K562 (cell line): ENCODE results near the gene NVL. TPM values are rescaled to one million over a fixed set of nuclear protein-coding genes. Genes with fewer than 3 reads are reported as not detected.
A peak's percentile ranks its signal among the peaks of the same experiment; 100 is the strongest.

ENCODE experiments used
- ATAC-seq: fragments of 200-7000 bp; cut with Tn5 transposase; 3 replicates; pipeline ENCODE4 v1.9.1; 2020; ENCODE audit warnings: moderate library complexity
- BruUV-seq: library from RNA; stranded (reverse); fragments of 400-500 nt; replicated peaks from 2 replicates; lab custom pipeline; 2021; lab: Mats Ljungman, UMichigan
- CTCF ChIA-PET: fragments of 300-600 bp; formaldehyde crosslinking; extraction: SDS; loops from one replicate; lab custom pipeline; 2021; ENCODE audit warnings: low intra/inter-chr PET ratio; lab: Yijun Ruan, JAX
- POLR2A ChIA-PET: fragments of 300-600, 350-650 bp; sonication (Branson Sonifier 250); formaldehyde crosslinking; extraction: SDS; loops from one replicate; lab custom pipeline; 2021; ENCODE audit warnings: antibody characterized with exemption, inconsistent platforms; lab: Yijun Ruan, JAX
- DNase-seq, 4 experiments: peaks; one replicate each; pipeline versions ENCODE4 v3.0.0 to v3.0.0-alpha.2; 2011 to 2018; ENCODE audit warnings: low spot score in 3 of 4, mixed read lengths in 3 of 4; ENCODE audit errors: extremely low read depth in 1 of 4
- FAIRE-seq: peaks from 2 replicates; lab custom pipeline; 2011; peaks lifted over from hg19 to GRCh38; lab: Jason Lieb, UNC
- H2AFZ ChIP-seq: 2 replicates; pipeline ENCODE4 v1.6.0; 2011; ENCODE audit warnings: low read depth, low read length, control low read depth, inconsistent platforms
- H3K27ac ChIP-seq: fragments of 200-600 bp; 3 replicates; pipeline ENCODE4 v1.8.0; 2011; ENCODE audit warnings: low read depth, mild to moderate bottlenecking, control low read depth, inconsistent platforms, low read length, moderate library complexity, mixed read lengths; ENCODE audit errors: extremely low read depth
- H3K27me3 ChIP-seq, 2 experiments: fragments of 300-600 bp in 1 of 2; 2 replicates in 1 of 2; 3 replicates in 1 of 2; pipeline versions ENCODE4 v1.6.0 to v1.8.0; 2011; ENCODE audit warnings: inconsistent platforms in 2 of 2, low read length in 2 of 2, mild to moderate bottlenecking in 1 of 2, mixed read lengths in 1 of 2, moderate library complexity in 1 of 2; ENCODE audit not compliant: control insufficient read depth in 2 of 2, insufficient read depth in 2 of 2
- H3K36me3 ChIP-seq: fragments of 300-600 bp; 3 replicates; pipeline ENCODE4 v1.8.0; 2011; ENCODE audit warnings: mild to moderate bottlenecking, low read length, inconsistent platforms; ENCODE audit not compliant: control insufficient read depth, insufficient read depth
- H3K4me1 ChIP-seq, 2 experiments: fragments of 200-600 bp in 1 of 2; replicated peaks in 1 of 2; 2 replicates in 1 of 2; 3 replicates in 1 of 2; pipeline versions ENCODE4 v1.5.1 to v1.8.0; 2011; ENCODE audit warnings: inconsistent platforms in 2 of 2, low read length in 2 of 2, mild to moderate bottlenecking in 1 of 2, mixed read lengths in 1 of 2, moderate library complexity in 1 of 2; ENCODE audit not compliant: control insufficient read depth in 2 of 2, insufficient read depth in 2 of 2
- H3K4me2 ChIP-seq: 2 replicates; pipeline ENCODE4 v1.6.1; 2011; ENCODE audit warnings: low read length, control low read depth, inconsistent platforms, mixed read lengths; ENCODE audit not compliant: insufficient read depth
- H3K4me3 ChIP-seq: fragments of 200-600 bp; sonication (generic), shearing (Covaris generic); 2 replicates; pipeline ENCODE4 v1.5.1; 2016; ENCODE audit warnings: control low read depth, inconsistent platforms
- H3K79me2 ChIP-seq: fragments of 200-600 bp; 3 replicates; pipeline ENCODE4 v1.8.0; 2011; ENCODE audit warnings: low read length, inconsistent platforms; ENCODE audit not compliant: control insufficient read depth, insufficient read depth
- H3K9ac ChIP-seq, 2 experiments: 2 replicates each; pipeline versions ENCODE4 v1.6.0 to v1.6.1; 2011; ENCODE audit warnings: low read depth in 2 of 2, low read length in 2 of 2, control low read depth in 1 of 2, inconsistent platforms in 1 of 2, mild to moderate bottlenecking in 1 of 2, mixed read lengths in 1 of 2; ENCODE audit not compliant: insufficient read depth in 1 of 2
- H3K9me1 ChIP-seq: one replicate; pipeline ENCODE4 v1.6.0; 2011; ENCODE audit warnings: inconsistent platforms, mild to moderate bottlenecking, low read length, moderate library complexity; ENCODE audit not compliant: control insufficient read depth, insufficient read depth
- H3K9me3 ChIP-seq: replicated peaks from 2 replicates; pipeline ENCODE4 v1.5.1; 2011; ENCODE audit warnings: low read depth, low read length, inconsistent platforms; ENCODE audit not compliant: control insufficient read depth, insufficient read depth
- H4K20me1 ChIP-seq: replicated peaks from 2 replicates; pipeline ENCODE4 v1.6.1; 2011; ENCODE audit warnings: low read length, inconsistent platforms, mixed read lengths; ENCODE audit not compliant: control insufficient read depth, insufficient read depth
- C11orf30 ChIP-seq: fragments of 450-650 bp; IDR thresholded peaks from 2 replicates; pipeline ENCODE4 v1.6.1; 2016; ENCODE audit warnings: low read depth, mild to moderate bottlenecking
- MAFG ChIP-seq: fragments of 450-650 bp; conservative IDR thresholded peaks from 2 replicates; pipeline ENCODE4 v1.6.1; 2016; ENCODE audit warnings: missing genetic modification characterization, missing compliant biosample characterization
- RB1 ChIP-seq: fragments of 450-650 bp; IDR thresholded peaks from 2 replicates; pipeline ENCODE4 v1.6.1; 2017; ENCODE audit warnings: low read depth, mild to moderate bottlenecking
- RBM22 ChIP-seq: fragments of 200-400 bp; formaldehyde crosslinking; IDR thresholded peaks from 2 replicates; pipeline ENCODE4 v1.6.1; 2018; ENCODE audit warnings: low read length, low read depth; ENCODE audit not compliant: poor library complexity, severe bottlenecking
- RNF219 ChIP-seq: fragments of 250-450 bp; sonication (Bioruptor Pico); IDR thresholded peaks from 2 replicates; pipeline ENCODE4 v1.5.0; 2022; ENCODE audit warnings: mild to moderate bottlenecking
- TEAD2 ChIP-seq: fragments of 450-650 bp; IDR thresholded peaks from 2 replicates; pipeline ENCODE4 v1.6.1; 2016; ENCODE audit warnings: missing genetic modification characterization, control low read depth, missing compliant biosample characterization
- ZC3H11A ChIP-seq: IDR thresholded peaks from 2 replicates; pipeline ENCODE4 v1.6.1; 2012; ENCODE audit warnings: low read depth, low read length, improper control_type of control experiment
- ZNF316 ChIP-seq: fragments of 450-650 bp; IDR thresholded peaks from 2 replicates; pipeline ENCODE4 v1.6.1; 2016
- WGBS: fragments of 100-300 bp; shearing (Covaris generic); methylation state at CpG from one replicate; pipeline ENCODE4 v1.1.6; 2016; ENCODE audit warnings: low coverage, mixed read lengths; ENCODE audit not compliant: insufficient coverage; ENCODE audit errors: missing lambda C conversion rate; 5-methylcytosine and 5-hydroxymethylcytosine counted together
- in situ Hi-C: fragments of 300-500 bp; cut with MboI; formaldehyde crosslinking; loops from 4 replicates; pipeline ENCODE4 v1.15.0; 2018; ENCODE audit warnings: inconsistent platforms, mixed read lengths
- intact Hi-C: fragments of 100-400 bp; cut with micrococcal nuclease; formaldehyde crosslinking; loops from 2 replicates; pipeline ENCODE4 v1.14.2; 2022
- polyA plus RNA-seq, 8 experiments: library from polyadenylated mRNA; depleted of rRNA in 4 of 8; stranded (reverse) in 5 of 8; unstranded in 3 of 8; fragments of >200 nt; fragmentation: Nextera tagmentation in 2 of 8; fragmentation: Illumina TruSeq in 1 of 8; extraction: Ambion mirVana in 2 of 8; extraction: Trizol in 1 of 8; gene quantifications; 2 replicates each; pipeline versions ENCODE4 v1.2.1 to v1.2.3, GENCODE V29; 2011 to 2014; ENCODE audit warnings: inconsistent platforms in 1 of 8, missing spikeins in 1 of 8
- total RNA-seq, 7 experiments: library from RNA; depleted of rRNA in 6 of 7; stranded (reverse); fragments of >200 nt in 6 of 7; fragmentation: Illumina TruSeq in 2 of 7; extraction: Trizol in 2 of 7; gene quantifications; 2 replicates each; pipeline versions ENCODE4 v1.2.1 to v1.2.3, GENCODE V29; 2011 to 2021; ENCODE audit warnings: low replicate concordance in 1 of 7

NVL gene
- total and polyA plus RNA-seq, 9 of the 15 experiments (the other 6 are each of a cell fraction or from before 2014, with no cell fraction given) = 32.5 to 86.6 (median 62.9) TPM

DNA sequence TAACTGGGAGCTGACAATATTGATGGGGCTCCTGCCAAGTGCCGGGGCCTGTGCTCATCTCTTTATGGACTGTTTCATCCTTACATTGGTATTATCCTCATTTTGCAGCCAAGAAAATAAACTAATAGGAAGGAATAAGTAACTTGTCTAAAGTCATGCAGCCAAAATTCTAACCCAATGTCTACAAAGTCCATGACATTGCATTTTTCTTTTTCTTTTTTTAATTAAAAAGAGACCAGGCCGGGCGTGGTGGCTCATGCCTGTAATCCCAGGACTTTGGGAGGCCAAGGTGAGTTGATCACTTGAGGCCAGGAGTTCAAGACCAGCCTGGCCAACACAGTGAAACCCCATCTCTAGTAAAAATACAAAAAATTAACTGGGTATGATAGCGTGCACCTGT, 128.1 kb downstream of the NVL start:
- Histone ChIP-seq H3K4me1 (peaks cover 4 to 13% of the 10 kb centered on the region in 2 experiments; a peak in 4 of 5 replicates), H3K27ac (no peak overlapping the region), H3K79me2 (no peaks in the 10 kb centered on the region), H3K36me3 (no peaks in the 10 kb centered on the region), H3K9me1 (no peaks in the 10 kb centered on the region), H3K9me3 (no peaks in the 10 kb centered on the region), H3K4me2 (no peak overlapping the region), H2AFZ (no peak overlapping the region), H3K27me3 (no peaks in the 10 kb centered on the region), H3K9ac (no peak overlapping the region), H3K4me3 (no peak overlapping the region), H4K20me1 (no peaks in the 10 kb centered on the region)
- POLR2A ChIA-PET = interaction anchor here (0.6 to 1.0 kb wide), 3 partner anchors 8 to 281 kb away, joined by 3 to 5 read pairs (median 4); no protein-coding TSS in a partner anchor
- FAIRE-seq = no peak
- no peak for ATAC-seq
- CTCF ChIA-PET = interaction anchor here (0.6 kb wide), 1 partner anchor 251 kb away, joined by 4 read pairs; no protein-coding TSS in a partner anchor
- peak; percentile 56 for TF ChIP-seq ZNF316
- peak; percentile 51; the same call in 1 of the 2 replicates for TF ChIP-seq MAFG
- peak; percentile 38; the same call in 1 of the 2 replicates for TF ChIP-seq C11orf30
- TF ChIP-seq RBM22 = no peak
- no TSS peak for BruUV-seq
- in situ Hi-C loops (no loop called here), intact Hi-C loops (no loop called here)
- no peak for DNase-seq
- WGBS = 72% methylated on average over 4 of the region's 4 CpGs

- Histone ChIP-seq H3K9me3 (no peaks in the 10 kb centered on the region), H3K4me3 (no peak overlapping the region), H3K36me3 (no peaks in the 10 kb centered on the region), H3K4me1 (peaks cover 4 to 13% of the 10 kb centered on the region in 2 experiments; a peak in 4 of 5 replicates)
- WGBS = 51% methylated on average over 5 of the region's 5 CpGs
- TF ChIP-seq RB1 (no peak), TEAD2 (tag) (0 out of 2 replicates have a peak, but pooled peaks have one; percentile 26), ZC3H11A (no peak), RNF219 (CRISPR knock-in tag) (no peak)
- TF ChIP-seq, all 486 proteins: peak for 1
- Histone ChIP-seq H3K4me2 (no peak overlapping the region), H3K27ac (no peak overlapping the region), H4K20me1 (no peaks in the 10 kb centered on the region), H3K9ac (no peak overlapping the region; a peak in 1 of 4 replicates), H3K9me1 (no peaks in the 10 kb centered on the region), H3K79me2 (no peaks in the 10 kb centered on the region), H3K27me3 (no peaks in the 10 kb centered on the region), H2AFZ (no peak overlapping the region)
- BruUV-seq = no TSS peak
- in situ Hi-C loops = no loop called here
- peak in 1 of 4 experiments; percentile 11 for DNase-seq
- ChIA-PET POLR2A (interaction anchor here (0.6 to 1.0 kb wide), 3 partner anchors 9 to 281 kb away, joined by 3 to 5 read pairs (median 4); no protein-coding TSS in a partner anchor), CTCF (interaction anchor here (0.6 kb wide), 1 partner anchor 252 kb away, joined by 4 read pairs; no protein-coding TSS in a partner anchor)
- FAIRE-seq = no peak
- no peak for ATAC-seq
- intact Hi-C loops = no loop called here
These were observed 128.6 kb downstream of the NVL start for GRCh38 chr1:224201383-224201782.
